ENCODE measurements around the gene COL24A1. TPM values are rescaled to one million over a fixed set of nuclear protein-coding genes. Genes with fewer than 3 reads are reported as not detected.

COL24A1 gene
- total and polyA plus RNA-seq, 2 of the 8 experiments (the other 6 are each of a cell fraction or from before 2014, with no cell fraction given), result 0.23 to 1.1 TPM

GRCh38 chr1:85864727-85865126 is 291.8 kb downstream of the COL24A1 start (continued):
- TF ChIP-seq GABPA (IDR thresholded peaks at IDR 0.05; ENCODE audit: borderline replicate concordance, insufficient read depth, low read length) (no peak), MAX (IDR thresholded peaks at IDR 0.05) (no peak), CHD7 (IDR thresholded peaks at IDR 0.05; ENCODE audit: insufficient replicate concordance, low read length) (no peak), E2F6 (IDR thresholded peaks at IDR 0.05) (no peak), POLR2AphosphoS5 (IDR thresholded peaks at IDR 0.05; ENCODE audit: low read depth, low read length) (no peak), POLR2A (IDR thresholded peaks at IDR 0.05; ENCODE audit: control extremely low read depth in 1 of 2, low read depth in 2 of 2, low read length in 2 of 2) (no peak)

Data from H1 (cell line).